NCI-H526 treated with DMSO at 0.1 percent for 48 hours (cell line): ENCODE measurements around the gene AUH.
"Not testable (repeated sequence)": the region's sequence is repeated elsewhere in the genome, so short reads cannot be mapped to it uniquely, and the experiment has no call there.

Experiments used
- DNase-seq: peaks from one replicate; lab custom pipeline; 2025; lab: John Stamatoyannopoulos, UW

The AUH gene

DNA sequence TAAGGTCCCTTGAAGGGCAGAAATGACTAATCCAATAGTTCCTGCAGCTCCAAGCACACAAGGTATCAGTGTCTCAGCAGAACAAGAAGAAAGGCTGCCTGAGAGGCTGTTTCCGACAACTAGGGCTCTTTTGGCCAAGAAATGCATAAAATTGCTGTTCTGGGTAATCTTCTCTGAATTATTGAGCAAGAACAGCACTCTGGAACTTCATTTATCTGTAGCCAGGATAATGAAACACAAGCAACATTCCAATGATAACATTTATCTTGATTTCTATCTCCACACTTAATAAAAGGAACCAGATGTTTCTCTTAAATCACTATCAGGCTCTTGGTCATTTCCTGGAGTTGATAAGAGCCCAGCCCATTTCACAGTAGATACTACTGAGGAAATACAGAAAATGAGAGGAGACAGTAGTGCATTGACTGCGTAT, 17.0 kb upstream of the AUH start:
- no peak for DNase-seq

GRCh38 chr9:91378054-91378453, 16.3 kb upstream of the AUH start:
- DNase-seq, result not testable (repeated sequence)

- no peak for DNase-seq
These were observed 14.5 kb upstream of the AUH start for GRCh38 chr9:91376239-91376638.

DNA sequence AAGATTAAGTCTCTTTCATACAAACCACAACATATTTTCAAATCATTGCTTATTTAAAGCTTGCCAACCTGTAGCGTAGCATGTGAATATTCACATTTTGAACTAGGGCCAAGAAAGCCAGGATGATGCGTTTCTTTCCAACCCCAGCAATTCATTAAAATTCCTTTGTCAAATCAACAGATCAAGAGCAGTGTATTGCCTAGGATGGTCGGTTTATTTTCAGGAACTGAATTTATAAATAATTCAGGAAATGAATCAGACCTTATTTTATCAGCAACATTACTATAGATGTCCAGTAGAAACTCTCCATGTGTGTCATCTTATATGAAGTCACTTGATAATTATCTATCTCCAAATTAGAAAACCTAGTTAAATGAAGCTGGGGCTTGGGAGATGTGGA, 13.2 kb upstream of the AUH start:
- DNase-seq, result no peak

DNA sequence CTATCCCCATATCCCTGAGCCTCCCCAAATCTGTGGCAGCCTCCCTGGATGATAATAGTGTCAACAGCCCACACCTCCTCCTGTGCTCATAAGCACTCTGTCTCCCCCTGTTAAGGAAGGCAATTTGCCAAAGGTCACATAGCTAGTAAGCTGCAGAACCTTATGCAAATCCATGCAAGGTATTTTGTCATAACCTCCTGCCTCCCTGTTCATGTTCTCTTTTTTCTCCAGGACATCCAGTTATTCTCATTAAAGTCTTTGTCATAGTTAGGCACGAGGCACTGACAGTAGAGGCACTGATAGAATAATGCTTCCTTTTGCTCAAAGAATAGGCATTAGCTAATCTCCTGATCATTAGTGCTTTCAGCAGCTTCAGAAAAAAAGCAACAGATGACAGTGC, 10.2 kb upstream of the AUH start:
- DNase-seq, result no peak

GRCh38 chr9:91370006-91370405, 8.3 kb upstream of the AUH start:
- not testable (repeated sequence) for DNase-seq

DNA sequence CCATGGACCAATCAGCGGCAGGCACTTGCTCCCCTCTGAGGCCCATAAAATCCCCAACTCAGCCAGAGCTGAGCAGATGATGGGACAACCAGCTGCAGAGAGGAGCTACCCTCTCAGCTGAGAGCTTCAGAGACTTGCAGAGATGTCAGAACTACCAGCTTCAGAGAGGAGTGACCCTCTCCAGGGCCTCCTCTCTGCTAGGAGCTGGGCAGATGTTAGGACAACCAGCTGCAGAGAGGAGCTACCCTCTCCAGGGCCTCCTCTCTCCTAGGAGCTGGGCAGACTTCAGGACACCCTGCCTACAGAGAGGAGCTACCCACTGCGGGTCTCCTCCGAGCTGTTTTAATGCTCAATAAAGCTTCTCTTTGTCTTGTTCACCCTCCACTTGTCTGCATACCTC, 3.0 kb upstream of the AUH start:
- no peak for DNase-seq

GRCh38 chr9:91364005-91364404, 2.3 kb upstream of the AUH start:
- no peak for DNase-seq

DNA sequence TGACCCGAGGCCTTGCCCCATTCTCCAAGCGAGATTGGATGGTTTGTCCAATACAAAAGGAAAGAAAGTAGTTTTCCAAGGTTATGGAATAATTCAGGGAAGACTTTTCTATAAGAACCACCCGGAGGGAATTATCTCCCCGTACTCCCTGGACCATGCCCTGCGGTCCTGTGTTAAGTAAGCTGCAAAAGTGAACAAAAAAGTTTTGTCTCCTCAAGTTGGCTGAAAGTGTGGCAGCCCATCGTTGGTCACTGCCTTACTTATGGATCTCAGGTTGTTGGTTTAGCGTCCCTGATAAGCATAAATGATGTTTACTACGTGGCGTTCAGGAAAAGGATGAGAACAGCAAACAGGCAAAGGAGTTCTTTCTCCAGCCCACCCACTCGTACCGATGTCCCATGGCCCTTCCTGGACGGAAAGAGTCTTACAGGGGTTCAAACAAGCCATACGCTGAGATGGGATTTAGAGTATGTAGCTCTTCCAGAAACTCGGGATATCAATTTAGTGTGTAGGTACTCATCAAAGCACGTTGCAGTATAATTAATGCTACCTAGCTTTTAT, 413 bp upstream of the AUH start:
- DNase-seq, result no peak

DNA sequence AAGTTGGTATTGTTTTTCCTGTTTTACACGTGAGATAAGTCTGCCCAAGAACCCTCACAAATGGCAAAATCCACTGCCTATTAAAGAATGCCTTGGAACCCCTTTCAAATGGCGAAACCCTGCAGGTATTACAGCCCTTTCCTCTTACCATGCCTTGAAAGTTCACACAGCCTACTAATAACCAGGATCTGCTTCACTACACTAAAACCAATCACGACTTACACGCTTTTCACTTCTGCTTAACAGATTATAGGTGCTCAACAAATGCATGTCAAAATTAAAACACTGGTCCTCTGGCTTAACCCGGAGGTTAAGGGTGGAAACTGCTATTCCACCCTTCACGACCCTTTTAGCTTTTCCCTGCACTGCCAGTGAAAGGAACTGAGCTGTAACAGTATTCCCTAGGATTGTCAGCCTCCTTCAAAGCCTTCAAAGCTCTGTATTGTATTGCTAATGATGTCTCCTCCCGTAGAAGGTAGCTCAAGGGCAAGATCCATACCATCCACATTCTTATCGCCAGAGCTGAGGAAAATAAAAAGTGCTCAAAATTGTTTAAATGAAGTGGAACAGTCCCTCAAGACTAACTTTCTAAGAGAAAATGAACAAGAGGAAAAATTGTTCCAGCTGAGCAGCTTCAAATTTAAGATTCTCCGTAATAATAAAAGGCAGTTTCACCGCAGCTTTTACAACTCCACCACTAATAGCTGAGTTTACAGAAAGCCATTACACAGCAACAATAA, 997 bp downstream of the AUH start:
- DNase-seq, result no peak

- DNase-seq, result no peak
These were observed 1.8 kb downstream of the AUH start for GRCh38 chr9:91359734-91360470.

- DNase-seq, result no peak
These were observed 2.6 kb downstream of the AUH start for GRCh38 chr9:91359083-91359482.

DNA sequence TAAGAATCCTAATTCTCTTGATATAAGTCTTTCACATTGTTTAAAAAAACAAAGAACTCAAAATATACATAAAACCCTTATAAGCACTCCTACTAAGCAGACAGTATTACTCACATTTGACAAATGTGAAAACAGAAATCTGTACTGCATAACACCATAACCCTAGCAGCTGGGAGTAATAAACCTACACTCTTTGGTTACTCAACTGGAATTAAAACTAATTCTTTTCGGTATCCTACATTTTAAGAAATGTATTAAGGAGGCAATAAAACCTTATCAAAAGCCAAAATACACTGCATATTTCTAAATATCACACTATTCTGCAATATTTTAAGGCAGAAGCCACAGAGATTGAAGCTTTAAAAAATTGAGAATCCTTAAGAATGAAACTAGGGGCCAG, 6.8 kb downstream of the AUH start:
- no peak for DNase-seq

DNA sequence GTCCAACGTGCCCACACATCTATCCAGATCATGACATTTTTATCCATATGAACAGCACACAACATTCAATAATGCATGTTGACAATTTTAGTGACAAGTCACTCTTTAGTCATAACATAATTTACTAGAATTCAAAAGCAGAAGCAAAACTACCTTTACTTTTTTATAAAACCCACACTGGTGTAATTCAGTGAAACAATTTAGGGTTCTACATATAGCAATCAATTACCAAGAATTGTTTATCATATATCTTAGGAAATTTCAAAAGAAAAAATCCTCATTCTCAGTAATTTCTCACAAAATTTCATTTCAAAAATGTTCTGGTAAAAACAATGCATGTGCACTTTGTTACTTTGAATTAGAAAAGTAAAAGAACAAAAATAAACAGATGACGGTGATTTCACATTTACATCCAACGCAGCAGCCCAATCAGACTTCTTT, 12.6 kb downstream of the AUH start:
- DNase-seq, result no peak

DNA sequence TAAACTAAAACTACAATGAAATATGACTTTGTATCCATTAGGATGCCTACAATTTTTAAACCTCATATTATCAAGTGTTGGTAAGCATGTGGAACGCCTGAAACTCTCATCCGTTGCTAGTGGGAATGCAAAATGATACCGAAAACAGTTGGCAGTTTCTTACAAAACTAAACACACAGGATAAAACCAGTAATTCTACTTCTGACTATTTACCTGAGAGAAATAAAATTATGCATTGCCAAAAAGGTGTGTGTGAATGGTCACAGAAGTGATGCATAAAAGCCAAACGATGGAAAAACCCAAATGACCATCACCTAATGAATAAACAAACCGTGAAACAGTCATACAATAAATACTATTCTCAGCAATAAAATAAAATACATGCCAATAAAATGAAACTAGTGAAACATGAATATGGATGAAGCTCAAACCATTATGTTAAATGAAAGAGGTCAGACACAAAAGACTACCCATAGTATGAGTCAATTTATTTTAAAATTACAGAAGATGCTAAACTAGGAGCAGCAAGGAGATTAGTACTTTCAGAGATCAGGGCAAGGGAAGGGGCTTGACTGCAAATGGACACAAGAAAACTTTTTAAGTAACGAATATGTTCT, 13.4 kb downstream of the AUH start:
- DNase-seq, result peak; percentile 1

GRCh38 chr9:91347377-91347776, 14.3 kb downstream of the AUH start:
- no peak for DNase-seq

GRCh38 chr9:91346644-91347043, 15.1 kb downstream of the AUH start:
- DNase-seq, result no peak

DNA sequence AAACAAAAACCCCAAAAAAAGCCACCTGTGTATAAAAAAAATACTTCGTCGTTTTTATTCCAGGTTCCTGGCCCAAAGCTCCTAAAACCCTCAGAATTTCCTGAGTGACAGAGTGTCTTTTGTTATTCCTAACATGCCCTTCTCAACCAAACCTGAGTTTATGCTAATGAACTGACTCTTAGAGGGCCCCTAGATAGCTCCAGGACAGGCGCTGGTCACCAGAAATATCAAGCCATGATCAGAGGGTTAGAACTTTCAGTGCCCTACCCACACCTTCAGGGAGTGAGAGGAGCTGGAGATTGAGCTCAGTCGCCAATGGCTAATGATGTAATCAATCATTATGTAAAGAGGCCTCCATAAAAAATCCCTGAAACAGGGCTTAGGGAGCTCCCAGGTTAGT, 15.7 kb downstream of the AUH start:
- no peak for DNase-seq

GRCh38 chr9:91342575-91342974, 19.1 kb downstream of the AUH start:
- DNase-seq, result no peak

DNA sequence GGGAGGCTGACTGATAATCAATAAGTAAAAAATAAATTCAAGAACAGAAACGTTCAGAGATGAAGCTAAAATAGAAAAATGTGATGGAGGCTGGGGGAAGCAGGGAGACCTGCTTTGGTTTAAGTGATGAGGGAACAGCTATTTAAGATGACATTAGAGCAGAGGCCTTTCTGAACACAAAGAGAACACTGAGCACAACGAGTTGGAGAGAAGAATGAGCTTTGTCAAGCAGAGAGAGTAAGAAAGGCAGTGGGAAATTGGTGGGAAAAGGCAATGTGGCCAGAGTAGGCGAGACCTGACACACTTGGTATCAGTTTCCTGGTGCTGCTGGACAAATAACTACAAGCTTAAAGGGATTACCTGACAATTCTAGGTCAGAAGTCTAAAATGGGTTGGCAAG, 20.0 kb downstream of the AUH start:
- DNase-seq, result no peak

- DNase-seq, result no peak
These were observed 20.4 kb downstream of the AUH start for GRCh38 chr9:91341258-91341746.

DNA sequence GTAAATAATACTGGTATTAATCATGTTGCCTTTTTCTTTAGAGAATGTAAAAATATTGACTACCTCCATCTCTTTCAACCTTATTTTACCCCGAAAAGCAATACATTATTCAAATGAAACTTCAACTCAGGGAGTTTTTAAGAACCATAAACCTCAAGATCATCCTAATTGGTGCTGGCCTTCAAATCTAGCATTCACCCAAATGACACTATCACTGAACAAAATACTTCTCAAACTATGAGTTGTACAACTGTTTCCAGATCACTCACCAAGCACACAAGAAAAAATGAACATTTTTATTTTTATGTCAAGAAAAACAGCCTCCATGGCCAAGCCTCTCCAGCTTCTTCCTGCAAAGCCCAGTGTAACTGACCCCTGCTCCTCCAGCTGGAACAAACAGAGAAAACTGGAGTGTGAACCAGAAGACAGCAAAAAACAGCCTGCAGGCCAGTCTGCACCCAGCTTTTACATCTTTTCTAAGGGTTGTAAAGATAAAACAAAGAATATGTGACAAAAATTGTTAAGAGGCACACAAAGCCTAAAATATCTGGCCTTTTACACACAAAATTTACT, 21.2 kb downstream of the AUH start:
- DNase-seq, result no peak
